HG03571 (cell line): ENCODE measurements around the gene PAX5.

Experiments
- ATAC-seq: cut with Tn5 transposase; IDR thresholded peaks from one replicate; pipeline ENCODE4 v1.9.1; 2021; ENCODE audit not compliant: unreplicated experiment

The PAX5 gene

GRCh38 chr9:36935332-36935731 lies 98.7 kb downstream of the PAX5 start:
- no peak for ATAC-seq

- no peak for ATAC-seq
Measured at GRCh38 chr9:36934478-36935065, 99.5 kb downstream of the PAX5 start.

GRCh38 chr9:36933676-36934215 lies 100.3 kb downstream of the PAX5 start:
- no peak for ATAC-seq

GRCh38 chr9:36932198-36932597 lies 101.9 kb downstream of the PAX5 start:
- no peak for ATAC-seq

- ATAC-seq, result no peak
Measured at GRCh38 chr9:36930941-36931340, 103.1 kb downstream of the PAX5 start.

GRCh38 chr9:36929350-36929675 lies 104.8 kb downstream of the PAX5 start:
- ATAC-seq, result no peak

GRCh38 chr9:36928670-36929349 lies 105.3 kb downstream of the PAX5 start:
- ATAC-seq, result no peak

- no peak for ATAC-seq
Measured at GRCh38 chr9:36928210-36928609, 105.9 kb downstream of the PAX5 start.

GRCh38 chr9:36924757-36925432 lies 109.2 kb downstream of the PAX5 start:
- no peak for ATAC-seq

GRCh38 chr9:36924071-36924470 lies 110.0 kb downstream of the PAX5 start:
- no peak for ATAC-seq

GRCh38 chr9:36923025-36923625 lies 110.9 kb downstream of the PAX5 start:
- no peak for ATAC-seq

- ATAC-seq, result no peak
Measured at GRCh38 chr9:36922548-36922947, 111.5 kb downstream of the PAX5 start.

- no peak for ATAC-seq
Measured at GRCh38 chr9:36914212-36914577, 119.9 kb downstream of the PAX5 start.

GRCh38 chr9:36913393-36914211 lies 120.5 kb downstream of the PAX5 start:
- ATAC-seq, result no peak

- ATAC-seq, result no peak
Measured at GRCh38 chr9:36912620-36913019, 121.4 kb downstream of the PAX5 start.

GRCh38 chr9:36911601-36912412 lies 122.3 kb downstream of the PAX5 start:
- no peak for ATAC-seq

- no peak for ATAC-seq
Measured at GRCh38 chr9:36911037-36911436, 123.0 kb downstream of the PAX5 start.

GRCh38 chr9:36906492-36906891 lies 127.6 kb downstream of the PAX5 start:
- ATAC-seq, result no peak

GRCh38 chr9:36905101-36906066 lies 128.7 kb downstream of the PAX5 start:
- ATAC-seq, result no peak
